Astrocyte (in vitro differentiated cells and primary cell): ENCODE data around the gene EFTUD2.

Experiments
- CTCF ChIP-seq: IDR thresholded peaks from 2 replicates; pipeline ENCODE4 v1.5.1; 2011; ENCODE audit warnings: low read depth, mild to moderate bottlenecking, inconsistent platforms, low read length, moderate library complexity; ENCODE audit not compliant: insufficient read depth
- EZH2 ChIP-seq: IDR thresholded peaks from 2 replicates; pipeline ENCODE4 v1.6.1; 2012; ENCODE audit warnings: mild to moderate bottlenecking, low read length, inconsistent platforms; ENCODE audit not compliant: insufficient read depth

GRCh38 chr17:44863061-44863918, 36.0 kb downstream of the EFTUD2 start:
- TF ChIP-seq CTCF (no peak), EZH2 (no peak)
